OCI-LY3 (cell line): ENCODE measurements around the gene CRIP3.

Source experiments
- H2AFZ ChIP-seq: fragments of 200-600, 300-600 bp; shearing (Covaris generic); 2 replicates; pipeline ENCODE4 v1.6.0; 2014; ENCODE audit warnings: antibody characterized with exemption, low read depth, low read length
- H3K27ac ChIP-seq: fragments of 200-600, 300-600 bp; sonication (generic); 2 replicates; pipeline ENCODE4 v1.5.1; 2014; ENCODE audit warnings: mild to moderate bottlenecking, low read length, moderate library complexity, mixed read lengths
- H3K27me3 ChIP-seq: fragments of 200-600, 300-600 bp; sonication (generic); 2 replicates; pipeline ENCODE4 v1.6.1; 2014; ENCODE audit warnings: low read depth, low read length, mixed read lengths
- H3K36me3 ChIP-seq: fragments of 200-600, 300-600 bp; sonication (generic); replicated peaks from 2 replicates; pipeline ENCODE3; 2014; ENCODE audit warnings: low read depth, low read length, mixed read lengths
- H3K4me1 ChIP-seq: fragments of 300-600, 200-600 bp; sonication (generic); 2 replicates; pipeline ENCODE4 v1.6.1; 2014; ENCODE audit warnings: low read length, mixed read lengths
- H3K4me2 ChIP-seq: fragments of 200-600, 300-600 bp; sonication (generic); 2 replicates; pipeline ENCODE4 v1.6.1; 2014; ENCODE audit warnings: low read length, mixed read lengths
- H3K4me3 ChIP-seq: fragments of 300-600, 200-600 bp; sonication (generic); 2 replicates; pipeline ENCODE4 v1.5.1; 2014; ENCODE audit warnings: antibody characterized with exemption, mild to moderate bottlenecking, low read length, moderate library complexity
- H3K79me2 ChIP-seq: fragments of 300-600, 200-600 bp; shearing (Covaris generic); 2 replicates; pipeline ENCODE4 v1.6.1; 2014; ENCODE audit warnings: mild to moderate bottlenecking, low read length, mixed read lengths
- H3K9ac ChIP-seq: fragments of 300-600, 200-600 bp; shearing (Covaris generic); 2 replicates; pipeline ENCODE4 v1.6.0; 2014; ENCODE audit warnings: mild to moderate bottlenecking, low read length, moderate library complexity
- H3K9me3 ChIP-seq: fragments of 200-600, 300-600 bp; shearing (Covaris generic); 2 replicates; pipeline ENCODE4 v1.6.1; 2014; ENCODE audit warnings: low read length, mixed read lengths; ENCODE audit not compliant: insufficient read depth
- H4K20me1 ChIP-seq: fragments of 200-600, 300-600 bp; sonication (generic); 2 replicates; pipeline ENCODE4 v1.6.1; 2016; ENCODE audit warnings: low read length, mixed read lengths; ENCODE audit not compliant: insufficient read depth
- EZH2phosphoT487 ChIP-seq: fragments of 200-600 bp; shearing (Covaris generic); IDR thresholded peaks from 2 replicates; pipeline ENCODE4 v1.6.1; 2018; ENCODE audit warnings: antibody characterized with exemption, mixed run types, low read depth
- TF ChIP-seq, protein P1 (sequence below): fragments of 200-600, 300-600 bp; sonication (generic); IDR thresholded peaks from 2 replicates; pipeline ENCODE4 v1.5.1; 2014; ENCODE audit warnings: antibody characterized with exemption, low read length, low read depth

CRIP3 gene

DNA sequence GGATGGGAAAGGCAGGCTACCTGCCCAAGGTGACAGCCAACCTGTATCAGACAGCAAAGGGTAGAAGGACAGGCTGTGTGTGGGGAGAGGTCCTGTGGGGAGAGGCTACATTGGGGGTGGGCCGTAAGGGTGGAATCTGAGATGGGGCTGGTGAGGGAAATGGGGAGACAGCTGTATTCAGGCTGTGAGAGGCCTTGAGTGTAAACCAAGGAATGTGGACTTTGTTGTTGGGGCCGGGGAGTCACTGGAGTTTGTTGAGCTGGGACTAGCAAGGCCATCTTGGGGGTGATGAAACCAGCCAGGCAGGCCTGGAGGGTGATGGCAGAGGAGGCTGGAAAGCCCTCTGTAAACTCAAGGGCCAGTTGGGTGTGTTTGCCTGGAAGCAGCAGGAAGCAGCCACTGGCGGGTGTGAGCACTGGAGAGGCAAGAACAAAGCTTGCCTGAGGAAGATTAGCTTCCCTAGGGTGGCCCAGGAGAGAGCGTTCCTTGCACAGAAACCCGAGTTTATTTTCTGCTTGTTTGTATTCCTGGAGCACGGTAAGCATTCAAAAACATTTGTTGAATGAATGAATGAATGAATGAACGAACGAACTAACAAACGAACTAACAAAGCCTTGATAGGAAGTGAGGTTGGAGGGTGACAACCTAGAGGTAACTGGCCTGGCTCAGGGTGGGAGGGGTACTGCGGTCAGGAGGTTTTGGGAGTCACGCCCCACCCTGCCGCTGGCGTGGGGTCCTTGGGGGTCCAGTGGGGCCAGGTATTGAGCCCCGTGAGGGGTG lies 46.4 kb downstream of the CRIP3 start:
- Histone ChIP-seq H3K27ac (no peak overlapping the region), H3K9me3 (no peaks in the 10 kb centered on the region), H3K4me2 (no peak overlapping the region), H3K36me3 (no peaks in the 10 kb centered on the region), H3K79me2 (no peaks in the 10 kb centered on the region), H3K27me3 (no peaks in the 10 kb centered on the region), H4K20me1 (no peaks in the 10 kb centered on the region), H3K4me3 (no peak overlapping the region), H3K9ac (no peak overlapping the region), H2AFZ (no peak overlapping the region), H3K4me1 (peaks cover 20% of the 10 kb centered on the region)
- no peak for TF ChIP-seq EZH2phosphoT487
- TF ChIP-seq, protein P1, sequence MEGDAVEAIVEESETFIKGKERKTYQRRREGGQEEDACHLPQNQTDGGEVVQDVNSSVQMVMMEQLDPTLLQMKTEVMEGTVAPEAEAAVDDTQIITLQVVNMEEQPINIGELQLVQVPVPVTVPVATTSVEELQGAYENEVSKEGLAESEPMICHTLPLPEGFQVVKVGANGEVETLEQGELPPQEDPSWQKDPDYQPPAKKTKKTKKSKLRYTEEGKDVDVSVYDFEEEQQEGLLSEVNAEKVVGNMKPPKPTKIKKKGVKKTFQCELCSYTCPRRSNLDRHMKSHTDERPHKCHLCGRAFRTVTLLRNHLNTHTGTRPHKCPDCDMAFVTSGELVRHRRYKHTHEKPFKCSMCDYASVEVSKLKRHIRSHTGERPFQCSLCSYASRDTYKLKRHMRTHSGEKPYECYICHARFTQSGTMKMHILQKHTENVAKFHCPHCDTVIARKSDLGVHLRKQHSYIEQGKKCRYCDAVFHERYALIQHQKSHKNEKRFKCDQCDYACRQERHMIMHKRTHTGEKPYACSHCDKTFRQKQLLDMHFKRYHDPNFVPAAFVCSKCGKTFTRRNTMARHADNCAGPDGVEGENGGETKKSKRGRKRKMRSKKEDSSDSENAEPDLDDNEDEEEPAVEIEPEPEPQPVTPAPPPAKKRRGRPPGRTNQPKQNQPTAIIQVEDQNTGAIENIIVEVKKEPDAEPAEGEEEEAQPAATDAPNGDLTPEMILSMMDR = no peak

DNA sequence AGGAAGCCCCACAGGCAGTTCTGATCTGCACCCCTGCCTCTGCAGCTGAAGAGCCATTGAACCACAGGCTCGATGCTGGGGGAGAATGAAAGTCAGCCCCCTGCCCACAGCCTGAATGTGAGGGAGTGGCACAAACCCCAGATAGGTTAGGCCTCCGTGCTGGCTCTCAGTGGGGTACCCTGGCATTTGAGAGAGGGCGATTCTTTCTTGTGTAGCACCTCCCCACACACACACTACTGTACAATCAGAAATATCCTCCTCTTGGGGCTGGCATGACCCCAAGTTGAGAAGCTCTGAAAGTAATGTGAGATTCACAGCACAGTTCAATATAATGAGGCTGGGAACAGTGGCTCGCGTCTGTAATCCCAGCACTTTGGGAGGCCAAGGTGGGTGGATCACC lies 47.4 kb downstream of the CRIP3 start:
- no peaks in the 10 kb centered on the region for H3K9me3 ChIP-seq
- peaks cover 18% of the 10 kb centered on the region for H3K4me1 ChIP-seq
- no peak overlapping the region for H3K4me3 ChIP-seq
- TF ChIP-seq, protein P1 = no peak
- TF ChIP-seq EZH2phosphoT487 = no peak
- no peak overlapping the region for H3K4me2 ChIP-seq
- H3K79me2 ChIP-seq = no peaks in the 10 kb centered on the region
- H3K27ac ChIP-seq = no peak overlapping the region
- H3K9ac ChIP-seq = no peak overlapping the region
- H2AFZ ChIP-seq = no peak overlapping the region
- no peaks in the 10 kb centered on the region for H3K36me3 ChIP-seq
- H3K27me3 ChIP-seq = no peaks in the 10 kb centered on the region
- H4K20me1 ChIP-seq = no peaks in the 10 kb centered on the region

DNA sequence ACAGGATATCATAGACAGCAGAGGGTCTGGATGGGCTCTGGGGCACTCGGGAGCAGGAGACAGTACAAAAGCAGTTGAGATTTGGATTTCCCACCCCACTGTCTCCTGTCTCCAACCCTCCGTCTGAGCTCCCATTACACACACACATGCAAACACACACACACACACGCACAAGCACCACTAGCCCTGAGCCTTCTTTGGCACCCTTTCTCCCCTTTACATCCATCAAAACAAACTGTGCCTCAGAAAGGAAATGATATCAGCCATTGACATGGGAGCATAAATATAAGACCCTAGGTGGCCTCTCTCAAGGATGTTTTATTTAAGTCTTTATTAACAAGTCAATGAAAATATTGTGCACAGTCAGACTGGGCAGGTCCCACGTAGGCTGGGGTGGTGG lies 47.8 kb downstream of the CRIP3 start:
- H3K4me3 ChIP-seq = no peak overlapping the region
- no peaks in the 10 kb centered on the region for H4K20me1 ChIP-seq
- no peaks in the 10 kb centered on the region for H3K9me3 ChIP-seq
- no peaks in the 10 kb centered on the region for H3K36me3 ChIP-seq
- TF ChIP-seq, protein P1 = no peak
- TF ChIP-seq EZH2phosphoT487 = no peak
- H3K27me3 ChIP-seq = no peaks in the 10 kb centered on the region
- H2AFZ ChIP-seq = no peak overlapping the region
- H3K27ac ChIP-seq = no peak overlapping the region
- H3K4me1 ChIP-seq = peaks cover 18% of the 10 kb centered on the region
- no peaks in the 10 kb centered on the region for H3K79me2 ChIP-seq
- H3K4me2 ChIP-seq = no peak overlapping the region
- no peak overlapping the region for H3K9ac ChIP-seq

DNA sequence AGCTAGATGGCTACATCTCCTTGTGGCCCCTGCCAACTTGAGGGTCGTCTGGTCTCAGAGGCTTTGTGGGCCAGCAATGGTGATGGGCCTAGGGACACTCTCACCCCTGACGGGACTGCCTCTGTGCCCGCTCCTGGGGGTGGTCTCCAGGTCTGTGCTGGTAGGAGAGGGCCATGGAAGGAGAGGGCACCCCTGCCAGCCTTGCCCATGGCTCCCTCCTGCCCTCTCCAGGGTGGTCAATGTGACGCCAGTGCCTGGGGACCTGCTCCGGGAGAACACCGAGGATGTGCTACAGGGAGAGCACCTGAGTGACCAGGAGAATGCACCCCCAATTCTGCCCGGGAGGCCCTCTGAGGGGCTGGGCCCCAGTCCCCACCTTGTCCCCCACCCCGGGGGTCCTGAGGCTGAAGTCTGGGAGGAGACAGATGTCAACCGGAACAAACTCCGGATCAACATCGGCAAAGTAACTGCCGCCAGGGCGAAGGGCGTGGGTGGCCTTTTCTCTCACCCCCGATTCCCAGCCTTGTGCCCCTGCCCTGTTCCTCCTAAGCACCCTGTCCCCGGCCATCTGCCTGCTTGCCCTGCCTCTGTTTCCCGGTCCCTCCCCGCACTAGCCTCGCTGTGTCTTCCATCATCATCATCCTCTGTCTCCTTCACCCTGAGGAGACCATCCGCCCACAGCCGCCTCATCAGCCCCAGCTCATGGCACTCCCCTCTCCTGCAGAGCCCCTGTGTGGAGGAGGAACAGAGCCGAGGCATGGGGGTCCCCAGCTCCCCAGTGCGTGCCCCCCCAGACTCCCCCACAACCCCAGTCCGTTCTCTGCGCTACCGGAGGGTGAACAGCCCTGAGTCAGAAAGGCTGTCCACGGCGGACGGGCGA lies 49.6 kb downstream of the CRIP3 start:
- no peak overlapping the region for H3K27ac ChIP-seq
- H3K9me3 ChIP-seq = no peaks in the 10 kb centered on the region
- H3K9ac ChIP-seq = no peak overlapping the region
- TF ChIP-seq EZH2phosphoT487 = no peak
- TF ChIP-seq, protein P1 = no peak
- H3K4me1 ChIP-seq = peaks cover 18% of the 10 kb centered on the region
- H4K20me1 ChIP-seq = no peaks in the 10 kb centered on the region
- H2AFZ ChIP-seq = no peak overlapping the region
- H3K4me3 ChIP-seq = no peak overlapping the region
- no peaks in the 10 kb centered on the region for H3K27me3 ChIP-seq
- no peaks in the 10 kb centered on the region for H3K36me3 ChIP-seq
- no peak overlapping the region for H3K4me2 ChIP-seq
- no peaks in the 10 kb centered on the region for H3K79me2 ChIP-seq
